NCI-H187 treated with DMSO at 0.1 percent for 48 hours (cell line): ENCODE data around the gene XIST.
A peak's percentile ranks its signal among the peaks of the same experiment; 100 is the strongest.
"Not testable (repeated sequence)": the region's sequence is repeated elsewhere in the genome, so short reads cannot be mapped to it uniquely, and the experiment has no call there.

Experiments
- DNase-seq: peaks from one replicate; lab custom pipeline; 2025; lab: John Stamatoyannopoulos, UW

The XIST gene

DNA sequence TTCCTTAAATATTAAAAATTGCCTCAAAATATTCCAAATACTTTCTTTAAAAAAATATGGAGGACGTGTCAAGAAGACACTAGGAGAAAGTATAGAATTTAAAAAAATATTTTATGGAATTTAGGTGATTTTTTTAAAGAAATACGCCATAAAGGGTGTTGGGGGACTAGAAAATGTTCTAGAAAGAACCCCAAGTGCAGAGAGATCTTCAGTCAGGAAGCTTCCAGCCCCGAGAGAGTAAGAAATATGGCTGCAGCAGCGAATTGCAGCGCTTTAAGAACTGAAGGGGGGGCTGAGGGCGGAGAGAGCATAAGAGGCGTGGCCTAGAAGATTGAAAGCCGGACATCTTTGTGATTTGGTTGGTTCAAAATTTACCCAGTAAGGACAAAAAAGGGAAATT lies at the start of gene XIST:
TSS of gene XIST (minus strand) at position 248 of the 400 bp plus-strand sequence.
- no peak for DNase-seq

GRCh38 chrX:73898315-73898714 lies 45.8 kb upstream of the XIST start:
- DNase-seq, result not testable (repeated sequence)

GRCh38 chrX:73892515-73893090 lies 40.1 kb upstream of the XIST start:
- not testable (repeated sequence) for DNase-seq

DNA sequence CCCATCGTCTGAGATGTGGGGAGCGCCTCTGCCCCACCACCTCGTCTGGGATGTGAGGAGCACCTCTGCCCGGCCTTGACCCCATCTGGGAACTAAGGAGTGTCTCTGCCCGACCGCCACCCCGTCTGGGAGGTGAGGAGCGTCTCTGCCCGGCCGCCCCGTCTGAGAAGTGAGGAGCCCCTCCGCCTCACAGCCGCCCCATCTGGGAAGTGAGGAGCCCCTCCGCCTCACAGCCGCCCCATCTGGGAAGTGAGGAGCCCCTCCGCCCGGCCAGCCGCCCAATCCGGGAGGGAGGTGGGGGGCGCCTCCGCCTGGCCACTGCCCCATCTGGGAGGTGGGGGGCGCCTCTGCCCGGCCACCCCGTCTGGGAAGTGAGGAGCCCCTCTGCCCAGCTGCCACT lies 29.7 kb upstream of the XIST start:
- not testable (repeated sequence) for DNase-seq

DNA sequence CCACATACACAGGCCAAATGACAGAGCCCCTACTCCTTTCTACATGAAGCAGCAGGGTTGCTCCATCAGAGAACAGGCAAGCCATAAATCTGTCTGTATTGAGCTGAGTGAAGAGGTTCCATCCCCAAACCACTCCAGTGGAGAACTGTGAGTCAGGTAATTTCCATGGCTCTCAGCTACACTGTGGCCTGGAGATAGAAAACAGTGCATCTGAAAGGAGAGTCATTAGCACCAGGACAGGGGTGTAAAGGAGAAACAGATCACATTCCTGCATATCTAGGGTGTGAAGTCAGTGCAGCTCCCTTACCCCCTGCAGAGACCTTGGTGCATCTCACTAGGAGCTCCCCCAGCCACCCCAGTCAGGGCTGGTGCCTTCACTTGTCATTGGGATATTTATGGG lies 25.2 kb upstream of the XIST start:
- DNase-seq, result no peak

DNA sequence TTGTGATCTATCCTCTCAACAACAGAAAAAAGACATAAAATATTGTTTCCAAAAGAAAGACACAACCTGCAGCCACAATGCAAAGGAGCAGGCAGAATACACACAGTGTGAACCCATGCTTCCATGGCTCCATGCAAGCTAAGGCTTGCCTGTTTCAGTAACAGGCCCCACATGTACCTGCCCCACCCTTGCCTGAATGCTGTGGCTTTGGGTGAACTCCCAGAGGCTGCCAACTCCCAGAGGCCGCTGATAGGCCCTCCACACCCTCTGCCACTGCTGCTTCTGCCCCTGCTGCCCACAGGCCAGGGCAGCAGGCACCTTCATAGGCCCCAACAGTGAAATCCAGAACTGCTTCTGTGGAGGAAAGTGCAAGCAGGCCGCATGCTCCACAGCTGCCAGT lies 24.4 kb upstream of the XIST start:
- DNase-seq, result no peak

- no peak for DNase-seq
Observed at GRCh38 chrX:73868916-73869315, 16.4 kb upstream of the XIST start.

GRCh38 chrX:73867144-73867543 lies 14.6 kb upstream of the XIST start:
- DNase-seq, result no peak

DNA sequence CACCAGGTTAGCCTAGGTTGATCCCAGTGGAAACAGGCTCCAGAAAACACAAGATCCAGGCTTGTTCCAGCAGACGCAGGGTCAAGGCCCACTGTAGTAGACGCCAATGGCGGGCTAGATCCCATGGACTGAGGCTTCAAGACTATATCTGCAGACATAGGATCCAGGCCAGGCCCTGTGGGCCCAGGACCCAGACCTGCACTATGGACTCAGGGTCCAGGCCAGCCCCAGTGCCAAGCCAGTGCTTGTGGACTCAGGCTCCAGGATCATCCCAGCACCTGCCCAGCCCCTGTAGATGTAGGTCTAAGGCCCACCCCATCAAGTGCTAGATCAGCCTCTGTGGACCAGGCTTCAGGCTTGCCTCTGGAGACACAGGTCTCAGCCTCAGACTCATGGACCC lies 11.3 kb upstream of the XIST start:
- no peak for DNase-seq

DNA sequence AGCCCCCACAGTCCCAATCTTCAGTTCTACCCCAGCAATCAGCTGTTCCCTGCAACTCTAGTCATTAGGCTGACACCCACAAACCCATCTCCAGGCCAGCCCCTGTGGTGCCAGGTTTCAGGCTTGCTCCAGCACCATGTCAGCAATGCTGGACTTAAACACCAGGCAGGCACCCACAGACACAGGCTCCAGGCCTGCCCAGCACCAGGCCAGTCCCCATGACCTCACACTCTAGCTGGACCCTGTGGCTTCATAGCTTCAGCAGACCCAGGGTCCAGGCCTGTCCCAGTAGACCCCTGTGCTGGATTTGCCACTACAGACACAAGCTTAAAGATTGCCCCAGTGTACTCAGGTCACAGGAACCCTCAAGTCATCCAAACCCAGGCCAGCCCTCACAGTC lies 10.8 kb upstream of the XIST start:
- no peak for DNase-seq

- no peak for DNase-seq
Observed at GRCh38 chrX:73859622-73860021, 7.1 kb upstream of the XIST start.

- DNase-seq, result no peak
Observed at GRCh38 chrX:73855546-73855945, 3.0 kb upstream of the XIST start.

- DNase-seq, result no peak
Observed at GRCh38 chrX:73852022-73852421, 492 bp downstream of the XIST start.

DNA sequence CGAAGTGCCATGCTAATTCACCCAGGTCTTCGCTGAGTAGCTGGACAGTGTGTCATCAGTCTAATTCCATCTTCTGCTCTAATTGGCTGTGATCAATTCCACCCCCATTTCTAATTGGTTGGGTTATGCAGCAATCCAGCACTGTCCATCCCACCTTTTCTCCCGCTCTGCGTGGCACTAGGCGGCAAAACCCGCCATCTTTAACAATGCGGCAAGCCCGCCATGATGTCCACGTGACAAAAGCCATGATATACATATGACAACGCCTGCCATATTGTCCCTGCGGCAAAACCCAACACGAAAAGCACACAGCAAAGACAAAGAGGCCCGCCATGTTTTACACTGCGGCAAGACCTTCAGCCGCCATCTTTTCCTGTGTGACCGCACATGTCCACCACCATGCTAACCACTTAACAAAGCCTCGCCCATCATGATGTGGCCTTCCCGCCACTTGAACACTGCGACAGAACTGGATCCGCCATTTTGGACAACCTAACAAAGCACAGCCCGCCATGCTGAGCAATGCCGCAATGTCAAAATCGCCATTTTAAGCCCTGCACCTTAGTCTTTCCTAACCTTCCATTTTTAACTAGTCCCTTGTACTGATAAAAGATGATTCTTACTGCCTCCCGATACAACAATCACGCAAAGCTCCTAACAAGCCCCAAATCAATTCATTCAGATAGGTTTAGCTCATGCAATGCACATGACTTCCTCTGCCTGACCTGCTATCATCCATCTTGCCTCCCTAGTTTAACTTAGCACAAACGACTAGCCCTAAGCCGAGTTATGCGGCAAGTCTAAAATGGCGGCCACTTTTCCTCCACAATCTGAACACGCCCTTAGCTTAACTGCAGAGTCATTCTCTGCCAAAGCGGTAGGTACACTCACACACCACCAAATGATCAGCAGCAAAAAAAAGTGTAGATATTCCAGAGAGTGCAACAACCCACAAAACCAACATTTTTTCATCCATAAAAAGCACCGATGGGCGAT lies 1.2 kb downstream of the XIST start:
- DNase-seq, result peak; percentile 65

GRCh38 chrX:73850124-73851013 lies 2.1 kb downstream of the XIST start:
- no peak for DNase-seq

- DNase-seq, result no peak
Observed at GRCh38 chrX:73849073-73849472, 3.4 kb downstream of the XIST start.

DNA sequence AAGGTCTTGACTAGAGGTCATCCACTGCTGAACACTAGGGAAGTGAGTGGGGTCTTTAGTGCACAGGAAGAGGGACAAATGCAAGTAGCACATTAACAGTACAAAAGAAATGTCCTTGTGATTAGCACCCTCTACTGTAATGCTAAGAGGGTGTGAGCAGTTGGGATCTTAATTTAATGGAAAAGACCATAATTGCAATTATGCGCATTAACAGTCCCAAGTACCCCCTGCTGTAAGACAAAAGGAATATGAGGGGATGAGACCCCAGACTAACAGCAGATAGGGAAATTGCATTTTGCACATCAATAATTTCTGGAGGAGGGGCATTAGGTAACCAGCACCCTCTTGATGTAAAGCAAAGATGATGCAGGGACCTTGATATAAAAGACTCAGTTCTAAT lies 4.5 kb downstream of the XIST start:
- DNase-seq, result no peak

- no peak for DNase-seq
Observed at GRCh38 chrX:73847100-73847499, 5.4 kb downstream of the XIST start.

DNA sequence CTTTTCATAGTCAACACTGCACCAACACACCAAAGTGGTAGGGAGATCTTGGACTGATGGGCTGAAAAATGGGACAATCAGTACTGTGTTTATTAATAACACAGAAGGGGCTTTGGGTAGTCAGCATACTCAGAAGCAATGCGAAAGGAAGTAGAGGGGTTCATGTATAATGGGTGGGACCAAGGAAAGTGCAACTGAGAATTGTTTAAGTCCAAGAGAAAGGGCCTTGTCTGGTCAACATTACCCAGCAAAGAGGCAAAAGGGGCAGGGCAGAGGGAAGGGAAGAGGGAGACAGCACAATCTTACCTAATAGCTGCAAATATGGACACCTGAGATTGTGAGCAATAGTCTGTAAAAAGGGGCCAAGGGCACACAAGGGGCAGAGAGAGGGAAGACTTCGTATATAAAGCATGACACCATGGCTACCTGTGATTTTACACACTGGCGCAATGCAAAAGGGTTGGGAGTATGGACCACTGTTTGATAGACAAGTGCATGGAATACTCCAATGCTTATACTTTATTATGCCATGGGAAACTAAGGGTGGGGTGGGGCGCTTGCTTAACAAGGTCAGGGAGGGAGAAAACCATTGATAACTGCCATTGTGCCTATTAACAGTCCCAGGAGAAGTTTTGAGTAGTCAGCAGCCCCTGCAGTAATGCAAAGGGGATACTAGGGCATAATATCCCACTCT lies 9.8 kb downstream of the XIST start:
- no peak for DNase-seq

DNA sequence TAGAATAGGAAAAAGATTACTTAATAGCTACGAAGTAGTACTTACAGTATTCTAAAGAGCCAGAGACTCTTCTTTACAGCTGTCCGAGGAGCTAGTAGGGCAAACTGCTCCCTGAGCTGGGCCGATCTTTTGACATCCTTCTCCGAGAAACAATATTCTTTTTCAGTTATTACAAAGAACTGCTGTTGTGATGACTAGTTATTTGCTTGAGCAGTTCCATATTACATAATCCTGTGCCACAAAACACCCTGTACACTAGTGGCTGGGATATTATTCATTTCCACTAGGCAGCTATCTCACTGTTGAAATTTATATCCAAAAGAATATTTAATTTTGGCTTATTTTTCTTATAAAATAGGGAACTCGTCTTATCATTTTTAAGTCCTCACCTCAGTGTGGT lies 11.2 kb downstream of the XIST start:
- no peak for DNase-seq

DNA sequence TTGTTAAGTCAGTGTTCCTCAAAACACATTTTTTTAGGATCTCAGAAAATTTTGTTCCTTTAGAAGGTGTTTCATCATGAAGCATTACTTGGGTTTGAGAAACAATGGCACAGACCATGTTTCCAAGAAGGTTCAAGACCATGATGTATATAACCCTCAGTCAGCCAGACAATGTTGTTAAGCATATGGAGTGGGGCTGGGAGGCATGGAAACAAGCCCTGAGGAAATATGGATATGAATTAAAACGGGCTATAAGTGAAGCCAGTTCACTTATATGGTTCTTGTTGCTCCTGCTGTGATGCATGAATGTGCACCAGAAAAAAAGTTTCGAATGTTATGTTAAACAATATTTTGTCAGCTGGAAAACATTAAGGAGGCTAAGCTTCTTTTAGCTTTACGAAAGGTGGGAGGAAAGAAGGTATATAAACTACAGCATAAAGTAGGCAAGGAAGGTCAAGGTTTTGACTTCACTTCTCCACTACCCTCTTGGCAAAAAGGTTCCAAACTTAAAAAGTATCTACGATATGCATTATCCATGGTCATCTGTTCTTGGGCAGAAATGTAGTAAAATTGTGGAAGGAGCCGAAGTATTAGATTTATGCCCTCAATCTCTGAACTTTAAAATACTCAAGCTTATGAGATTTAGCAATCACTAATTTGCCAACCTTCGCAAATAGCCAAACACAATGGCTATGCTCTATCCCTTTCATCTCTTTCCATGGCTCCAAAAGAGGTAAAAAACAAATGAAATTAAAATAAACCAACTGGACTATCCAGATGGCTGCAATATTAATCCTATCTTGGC lies 12.2 kb downstream of the XIST start:
- no peak for DNase-seq
